Smooth muscle cell (in vitro differentiated cells): Measurements from ENCODE around the gene PPDPF. TPM values are rescaled to one million over a fixed set of nuclear protein-coding genes. Genes with fewer than 3 reads are reported as not detected.
"Not testable (repeated sequence)": the region's sequence is repeated elsewhere in the genome, so short reads cannot be mapped to it uniquely, and the experiment has no call there.

ENCODE experiments used
- DNase-seq: peaks from one replicate; lab custom pipeline; 2025; ENCODE audit not compliant: unreplicated experiment; lab: John Stamatoyannopoulos, UW
- H2AFZ ChIP-seq: fragments of 200-600 bp; sonication (generic); 2 replicates; pipeline ENCODE4 v1.6.0; 2016; ENCODE audit warnings: antibody characterized with exemption, low read depth, mild to moderate bottlenecking
- H3F3A ChIP-seq: fragments of 200-600 bp; sonication (generic); 2 replicates; pipeline ENCODE4 v1.6.0; 2017; ENCODE audit warnings: antibody characterized with exemption, low read depth
- H3K27ac ChIP-seq: fragments of 200-600 bp; sonication (generic); 2 replicates; pipeline ENCODE4 v1.5.1; 2016; ENCODE audit warnings: low read depth, mild to moderate bottlenecking
- H3K27me3 ChIP-seq: fragments of 200-600 bp; sonication (generic); 2 replicates; pipeline ENCODE4 v1.6.1; 2016; ENCODE audit warnings: low read depth, mild to moderate bottlenecking
- H3K36me3 ChIP-seq: fragments of 200-600 bp; sonication (generic); 2 replicates; pipeline ENCODE4 v1.5.1; 2016; ENCODE audit warnings: low read depth
- H3K4me1 ChIP-seq: fragments of 200-600 bp; sonication (generic); 2 replicates; pipeline ENCODE4 v1.5.1; 2016; ENCODE audit warnings: low read depth
- H3K4me2 ChIP-seq: fragments of 200-600 bp; sonication (generic); 2 replicates; pipeline ENCODE4 v1.6.0; 2016; ENCODE audit warnings: mild to moderate bottlenecking
- H3K4me3 ChIP-seq: fragments of 200-600 bp; sonication (generic); 2 replicates; pipeline ENCODE4 v1.5.1; 2016; ENCODE audit warnings: mild to moderate bottlenecking
- H3K79me2 ChIP-seq: fragments of 200-600 bp; sonication (generic); 2 replicates; pipeline ENCODE4 v1.6.0; 2016; ENCODE audit warnings: low read depth, mild to moderate bottlenecking
- H3K9ac ChIP-seq: fragments of 200-600 bp; sonication (generic); 2 replicates; pipeline ENCODE4 v1.6.0; 2016; ENCODE audit warnings: low read depth
- H3K9me3 ChIP-seq: fragments of 200-600 bp; sonication (generic); replicated peaks from 2 replicates; pipeline ENCODE4 v1.5.1; 2016; ENCODE audit warnings: low read depth
- H4K20me1 ChIP-seq: fragments of 200-600 bp; sonication (generic); 2 replicates; pipeline ENCODE4 v1.6.0; 2016; ENCODE audit warnings: low read depth
- CTCF ChIP-seq: fragments of 200-600 bp; sonication (generic); IDR thresholded peaks from 2 replicates; pipeline ENCODE4 v1.5.1; 2017; ENCODE audit warnings: borderline replicate concordance, mild to moderate bottlenecking, antibody characterized with exemption; ENCODE audit not compliant: insufficient read depth, poor library complexity, severe bottlenecking
- WGBS: methylation state at CpG from one replicate; pipeline ENCODE4 v1.1.7; 2016; ENCODE audit warnings: low lambda C conversion rate; 5-methylcytosine and 5-hydroxymethylcytosine counted together
- polyA plus RNA-seq: library from polyadenylated mRNA; unstranded; fragments of >200 nt; fragmentation: Nextera tagmentation; extraction: Ambion mirVana; gene quantifications from 2 replicates; pipeline ENCODE4 v1.2.1, GENCODE V29; 2016
- total RNA-seq: library from RNA; depleted of rRNA; stranded (reverse); fragments of >200 nt; gene quantifications from 2 replicates; pipeline ENCODE4 v1.2.3, GENCODE V29; 2014

The PPDPF gene
- total and polyA plus RNA-seq, 2 experiments from 2014 or later, result 118 to 365 TPM

- H3K27ac ChIP-seq, result no peak overlapping the region
- H3K4me1 ChIP-seq, result no peaks in the 10 kb centered on the region
- H3K36me3 ChIP-seq, result no peaks in the 10 kb centered on the region
- no peaks in the 10 kb centered on the region for H4K20me1 ChIP-seq
- H3K27me3 ChIP-seq, result no peaks in the 10 kb centered on the region
- no peak for TF ChIP-seq CTCF
- no peaks in the 10 kb centered on the region for H3F3A ChIP-seq
- no peak overlapping the region for H3K4me2 ChIP-seq
- H3K79me2 ChIP-seq, result no peaks in the 10 kb centered on the region
- no peak overlapping the region for H3K9ac ChIP-seq
- H3K9me3 ChIP-seq, result no peaks in the 10 kb centered on the region
- no peak overlapping the region for H3K4me3 ChIP-seq
- no peak for DNase-seq
- no peak overlapping the region for H2AFZ ChIP-seq
- 94% methylated on average over 3 of the region's 3 CpGs for WGBS
These were observed 7.4 kb upstream of the PPDPF start for GRCh38 chr20:63513207-63513606.

DNA sequence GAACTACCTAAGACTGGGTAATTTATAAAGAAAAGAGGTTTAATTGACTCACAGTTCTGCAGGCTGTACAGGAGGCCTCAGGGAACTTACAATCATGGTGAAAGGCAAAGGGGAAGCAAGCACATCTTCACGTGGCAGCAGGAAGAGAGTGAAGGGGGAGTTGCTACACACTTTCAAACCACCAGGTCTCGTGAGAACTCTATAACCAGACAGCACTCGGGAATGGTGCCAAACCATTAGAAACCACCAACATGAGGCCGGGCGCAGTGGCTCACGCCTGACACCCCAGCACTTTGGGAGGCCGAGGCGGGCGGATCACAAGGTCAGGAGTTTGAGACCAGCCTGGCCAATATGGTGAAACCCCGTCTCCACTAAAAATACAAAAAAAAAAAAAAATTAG, 6.0 kb upstream of the PPDPF start:
- not testable (repeated sequence) for H3K27me3 ChIP-seq, H3K4me3 ChIP-seq, DNase-seq, H3K4me1 ChIP-seq, H3K27ac ChIP-seq, H3K79me2 ChIP-seq, H4K20me1 ChIP-seq, H3K36me3 ChIP-seq, H3F3A ChIP-seq, H3K9me3 ChIP-seq, H2AFZ ChIP-seq, H3K4me2 ChIP-seq, H3K9ac ChIP-seq
- 92% methylated on average over 10 of the region's 10 CpGs for WGBS

GRCh38 chr20:63517376-63518309, 2.9 kb upstream of the PPDPF start:
- no peak overlapping the region for H3K4me3 ChIP-seq
- no peak overlapping the region for H3K27ac ChIP-seq
- H2AFZ ChIP-seq, result no peak overlapping the region
- 92% methylated on average over 32 of the region's 32 CpGs for WGBS
- no peak for TF ChIP-seq CTCF
- no peaks in the 10 kb centered on the region for H3K36me3 ChIP-seq
- peaks cover 11% of the 10 kb centered on the region for H3K79me2 ChIP-seq
- H3K9ac ChIP-seq, result no peak overlapping the region
- H3K4me2 ChIP-seq, result no peak overlapping the region
- DNase-seq, result no peak
- no peaks in the 10 kb centered on the region for H3F3A ChIP-seq
- H3K27me3 ChIP-seq, result no peaks in the 10 kb centered on the region
- H3K4me1 ChIP-seq, result peaks cover 14% of the 10 kb centered on the region
- H3K9me3 ChIP-seq, result no peaks in the 10 kb centered on the region
- H4K20me1 ChIP-seq, result peaks cover 17% of the 10 kb centered on the region

DNA sequence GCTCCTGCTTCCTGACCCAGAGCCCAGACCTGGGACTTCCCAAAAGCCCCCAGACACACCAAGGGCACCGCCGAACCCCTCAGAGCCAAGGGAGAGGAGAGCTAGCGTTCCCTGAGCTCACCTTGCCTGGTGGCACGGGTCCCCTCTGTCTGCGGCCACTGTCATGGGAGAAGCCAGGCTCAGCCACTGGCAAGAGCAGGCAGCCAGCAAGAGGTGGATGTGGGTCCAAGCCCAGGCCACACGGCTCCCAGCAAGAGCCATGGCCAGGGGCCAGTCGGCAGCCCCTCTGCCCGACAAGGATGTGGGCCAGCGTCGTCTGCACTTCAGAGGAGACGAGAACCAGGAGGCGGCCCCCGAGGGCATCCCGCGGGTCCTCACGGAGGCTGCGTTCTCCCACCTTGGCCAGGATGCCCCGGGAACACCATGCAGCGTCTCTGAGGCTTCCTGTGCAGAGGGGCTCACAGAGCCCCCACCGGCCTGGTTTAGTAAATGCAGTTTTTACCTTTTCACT, 2.2 kb upstream of the PPDPF start:
- TF ChIP-seq CTCF, result no peak
- H3K27ac ChIP-seq, result no peak overlapping the region
- H3K36me3 ChIP-seq, result no peaks in the 10 kb centered on the region
- WGBS, result 69% methylated on average over 20 of the region's 20 CpGs
- H4K20me1 ChIP-seq, result peaks cover 25% of the 10 kb centered on the region
- H3F3A ChIP-seq, result no peaks in the 10 kb centered on the region
- no peak overlapping the region for H3K9ac ChIP-seq
- H3K79me2 ChIP-seq, result peaks cover 11% of the 10 kb centered on the region
- no peaks in the 10 kb centered on the region for H3K9me3 ChIP-seq
- H3K27me3 ChIP-seq, result no peaks in the 10 kb centered on the region
- H3K4me2 ChIP-seq, result no peak overlapping the region
- H2AFZ ChIP-seq, result no peak overlapping the region
- peaks cover 17% of the 10 kb centered on the region for H3K4me1 ChIP-seq
- no peak for DNase-seq
- no peak overlapping the region for H3K4me3 ChIP-seq
